WTC11 (cell line): ENCODE data around the gene HOXB5. TPM values are rescaled to one million over a fixed set of nuclear protein-coding genes. Genes with fewer than 3 reads are reported as not detected.

Source experiments
- ATAC-seq: fragments of 200-7000 bp; cut with Tn5 transposase; 2 replicates; pipeline ENCODE4 v1.10.0; 2021; ENCODE audit warnings: mild to moderate bottlenecking, moderate library complexity
- CTCF ChIA-PET: fragments of 300-600 bp; sonication (Branson Sonifier 250); formaldehyde crosslinking; loops from one replicate; lab custom pipeline; 2021; ENCODE audit warnings: antibody characterized with exemption; lab: Charles Lee
- POLR2A ChIA-PET: fragments of 350-600 bp; sonication (Branson Sonifier 250); formaldehyde crosslinking; loops from one replicate; lab custom pipeline; 2021; ENCODE audit warnings: antibody characterized with exemption; lab: Charles Lee
- DNase-seq: peaks from one replicate; pipeline ENCODE4 v3.0.0; 2021; ENCODE audit warnings: low spot score
- H3K27ac Mint-ChIP-seq: 2 replicates; pipeline ENCODE4 v1.8.0; 2021; ENCODE audit warnings: mixed read lengths
- H3K27me3 Mint-ChIP-seq: 2 replicates; pipeline ENCODE4 v1.8.0; 2021; ENCODE audit warnings: low read depth, mild to moderate bottlenecking, moderate library complexity, mixed read lengths
- H3K36me3 Mint-ChIP-seq: 2 replicates; pipeline ENCODE4 v1.8.0; 2021; ENCODE audit warnings: mixed read lengths
- H3K4me1 Mint-ChIP-seq: 2 replicates; pipeline ENCODE4 v1.8.0; 2022; ENCODE audit warnings: mixed read lengths
- H3K4me3 Mint-ChIP-seq: 2 replicates; pipeline ENCODE4 v1.8.0; 2021; ENCODE audit warnings: mild to moderate bottlenecking, moderate library complexity, mixed read lengths
- H3K9me3 Mint-ChIP-seq: 2 replicates; pipeline ENCODE4 v1.8.0; 2021; ENCODE audit warnings: mixed read lengths
- CREM ChIP-seq: sonication (generic); formaldehyde crosslinking; IDR thresholded peaks from 2 replicates; pipeline ENCODE4 v1.8.1; 2022; ENCODE audit warnings: mild to moderate bottlenecking, missing genetic modification reagents, moderate library complexity
- ETV6 ChIP-seq: sonication (generic); formaldehyde crosslinking; IDR thresholded peaks from 2 replicates; pipeline ENCODE4 v1.8.1; 2022; ENCODE audit warnings: mild to moderate bottlenecking, missing genetic modification reagents
- JAZF1 ChIP-seq: fragments of 250-450 bp; sonication (Bioruptor Pico); IDR thresholded peaks from 2 replicates; pipeline ENCODE4 v1.9.0; 2021; ENCODE audit warnings: moderate library complexity, mild to moderate bottlenecking, inconsistent platforms
- NFE2L1 ChIP-seq: sonication (generic); formaldehyde crosslinking; IDR thresholded peaks from 2 replicates; pipeline ENCODE4 v1.8.1; 2023; ENCODE audit warnings: missing genetic modification reagents
- PRRX2 ChIP-seq: fragments of 250-450 bp; sonication (Bioruptor Pico); IDR thresholded peaks from 2 replicates; pipeline ENCODE4 v1.8.0; 2021; ENCODE audit warnings: mild to moderate bottlenecking
- RORB ChIP-seq: fragments of 250-450 bp; sonication (Bioruptor Pico); IDR thresholded peaks from 2 replicates; pipeline ENCODE4 v1.9.0; 2021; ENCODE audit warnings: mild to moderate bottlenecking
- SMAD3 ChIP-seq: sonication (generic); formaldehyde crosslinking; IDR thresholded peaks from 2 replicates; pipeline ENCODE4 v1.8.0; 2022; ENCODE audit warnings: missing genetic modification reagents, mild to moderate bottlenecking, borderline replicate concordance
- TP53 ChIP-seq: sonication (generic); formaldehyde crosslinking; IDR thresholded peaks from 2 replicates; pipeline ENCODE4 v1.8.1; 2023; ENCODE audit warnings: mild to moderate bottlenecking, missing genetic modification reagents
- ZBTB21 ChIP-seq: sonication (generic); formaldehyde crosslinking; IDR thresholded peaks from 2 replicates; pipeline ENCODE4 v1.8.1; 2023; ENCODE audit warnings: mild to moderate bottlenecking, missing genetic modification reagents, borderline replicate concordance
- ZNF121 ChIP-seq: sonication (generic); formaldehyde crosslinking; IDR thresholded peaks from 2 replicates; pipeline ENCODE4 v1.8.0; 2023; ENCODE audit warnings: missing genetic modification reagents
- ZNF138 ChIP-seq: sonication (generic); formaldehyde crosslinking; conservative IDR thresholded peaks from 2 replicates; pipeline ENCODE4 v1.8.1; 2022; ENCODE audit warnings: mild to moderate bottlenecking, moderate library complexity, missing genetic modification reagents
- ZNF219 ChIP-seq: sonication (generic); formaldehyde crosslinking; IDR thresholded peaks from 2 replicates; pipeline ENCODE4 v1.8.0; 2023; ENCODE audit warnings: missing genetic modification reagents, mild to moderate bottlenecking, borderline replicate concordance
- ZNF263 ChIP-seq: sonication (generic); formaldehyde crosslinking; IDR thresholded peaks from 2 replicates; pipeline ENCODE4 v1.8.1; 2022; ENCODE audit warnings: low read depth, mild to moderate bottlenecking, moderate library complexity, missing genetic modification reagents
- ZNF423 ChIP-seq: fragments of 250-450 bp; sonication (Bioruptor Pico); IDR thresholded peaks from 2 replicates; pipeline ENCODE4 v2.1.2; 2022; ENCODE audit warnings: mild to moderate bottlenecking, moderate library complexity
- total RNA-seq: library from RNA; stranded (reverse); gene quantifications from 3 replicates; pipeline ENCODE4 v1.2.3, GENCODE V29; 2021
- TF ChIP-seq, protein P1 (sequence below): sonication (generic); formaldehyde crosslinking; IDR thresholded peaks from 2 replicates; pipeline ENCODE4 v1.8.0; 2022; ENCODE audit warnings: mild to moderate bottlenecking, missing genetic modification reagents
- TF ChIP-seq, protein P2 (sequence below): fragments of 200-600 bp; IDR thresholded peaks from 2 replicates; pipeline ENCODE4 v1.8.0; 2022; ENCODE audit warnings: antibody characterized with exemption
- TF ChIP-seq, protein P3 (sequence below): fragments of 250-450 bp; sonication (Bioruptor Pico); IDR thresholded peaks from 2 replicates; pipeline ENCODE4 v1.9.0; 2021; ENCODE audit warnings: moderate library complexity, mild to moderate bottlenecking, inconsistent platforms, borderline replicate concordance
- TF ChIP-seq, protein P4 (sequence below): sonication (generic); formaldehyde crosslinking; IDR thresholded peaks from 2 replicates; pipeline ENCODE4 v1.8.1; 2023; ENCODE audit warnings: mild to moderate bottlenecking, missing genetic modification reagents
- TF ChIP-seq, protein P5 (sequence below): sonication (generic); formaldehyde crosslinking; IDR thresholded peaks from 2 replicates; pipeline ENCODE4 v1.8.1; 2022; ENCODE audit warnings: mild to moderate bottlenecking, missing genetic modification reagents, moderate library complexity, borderline replicate concordance
- TF ChIP-seq, protein P6 (sequence below): fragments of 250-450 bp; sonication (Bioruptor Pico); conservative IDR thresholded peaks from 2 replicates; pipeline ENCODE4 v1.9.0; 2021; ENCODE audit warnings: mild to moderate bottlenecking

Gene HOXB5
- total RNA-seq, 1 experiment from 2014 or later, result not detected

DNA sequence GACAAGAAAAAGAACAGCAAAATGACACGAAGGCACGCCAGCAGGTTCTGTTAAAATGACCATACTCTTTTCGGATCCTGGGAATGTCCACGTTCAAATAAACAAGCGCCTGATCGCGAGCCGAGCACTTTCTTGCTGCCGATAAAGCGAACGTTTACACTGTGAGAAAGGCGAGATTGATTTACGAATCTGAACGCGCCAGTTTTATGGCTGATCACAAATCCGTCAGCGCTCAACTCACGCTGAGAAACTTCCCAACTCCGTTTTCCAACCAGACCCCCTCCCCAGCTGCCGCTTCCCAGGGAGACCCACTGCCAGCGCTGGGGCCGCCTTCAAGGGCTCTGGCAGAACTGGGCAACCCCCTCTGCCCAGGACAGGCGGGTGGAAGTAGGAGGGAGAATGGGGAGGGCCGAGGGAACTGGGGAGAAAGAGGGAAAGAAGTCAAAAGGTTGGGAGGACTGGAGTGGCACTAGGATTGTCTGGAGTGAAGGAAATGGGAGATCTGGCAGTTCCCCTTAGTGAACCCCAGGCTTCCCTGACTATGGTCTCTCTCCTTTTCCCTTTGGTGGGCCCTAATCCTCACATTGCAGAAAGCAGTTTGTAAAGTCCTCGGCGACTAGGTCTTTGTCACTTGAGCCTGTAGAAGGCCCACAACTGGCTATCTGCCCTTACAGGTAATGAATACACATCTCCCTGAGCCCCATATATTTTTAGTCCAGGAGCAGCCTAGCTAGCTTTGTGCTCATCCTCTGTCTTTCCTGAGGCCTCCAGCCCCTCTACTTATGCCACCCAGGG is 22.4 kb downstream of the HOXB5 start:
- POLR2A ChIA-PET, result no interaction called here
- no peaks in the 10 kb centered on the region for H3K27me3 Mint-ChIP-seq
- no peaks in the 10 kb centered on the region for H3K9me3 Mint-ChIP-seq
- CTCF ChIA-PET, result interaction anchor here (1.0 to 1.2 kb wide), 3 partner anchors 20 to 79 kb away, joined by 3 to 5 read pairs (median 3); no protein-coding TSS in a partner anchor
- peak; percentile 11; the same call in 1 of the 2 replicates for ATAC-seq
- no peak for DNase-seq
- no peak overlapping the region for H3K4me3 Mint-ChIP-seq
- H3K27ac Mint-ChIP-seq, result no peak overlapping the region
- TF ChIP-seq, protein P1, sequence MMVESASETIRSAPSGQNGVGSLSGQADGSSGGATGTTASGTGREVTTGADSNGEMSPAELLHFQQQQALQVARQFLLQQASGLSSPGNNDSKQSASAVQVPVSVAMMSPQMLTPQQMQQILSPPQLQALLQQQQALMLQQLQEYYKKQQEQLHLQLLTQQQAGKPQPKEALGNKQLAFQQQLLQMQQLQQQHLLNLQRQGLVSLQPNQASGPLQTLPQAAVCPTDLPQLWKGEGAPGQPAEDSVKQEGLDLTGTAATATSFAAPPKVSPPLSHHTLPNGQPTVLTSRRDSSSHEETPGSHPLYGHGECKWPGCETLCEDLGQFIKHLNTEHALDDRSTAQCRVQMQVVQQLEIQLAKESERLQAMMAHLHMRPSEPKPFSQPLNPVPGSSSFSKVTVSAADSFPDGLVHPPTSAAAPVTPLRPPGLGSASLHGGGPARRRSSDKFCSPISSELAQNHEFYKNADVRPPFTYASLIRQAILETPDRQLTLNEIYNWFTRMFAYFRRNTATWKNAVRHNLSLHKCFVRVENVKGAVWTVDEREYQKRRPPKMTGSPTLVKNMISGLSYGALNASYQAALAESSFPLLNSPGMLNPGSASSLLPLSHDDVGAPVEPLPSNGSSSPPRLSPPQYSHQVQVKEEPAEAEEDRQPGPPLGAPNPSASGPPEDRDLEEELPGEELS (CRISPR knock-in tag), result no peak
- TF ChIP-seq ZNF138 (CRISPR knock-in tag) (no peak), SMAD3 (CRISPR knock-in tag) (no peak), ZNF219 (CRISPR knock-in tag) (no peak), ZNF121 (CRISPR knock-in tag) (no peak), ETV6 (CRISPR knock-in tag) (no peak), JAZF1 (CRISPR knock-in tag) (no peak), ZNF263 (CRISPR knock-in tag) (no peak), NFE2L1 (CRISPR knock-in tag) (no peak)
- TF ChIP-seq, protein P2, sequence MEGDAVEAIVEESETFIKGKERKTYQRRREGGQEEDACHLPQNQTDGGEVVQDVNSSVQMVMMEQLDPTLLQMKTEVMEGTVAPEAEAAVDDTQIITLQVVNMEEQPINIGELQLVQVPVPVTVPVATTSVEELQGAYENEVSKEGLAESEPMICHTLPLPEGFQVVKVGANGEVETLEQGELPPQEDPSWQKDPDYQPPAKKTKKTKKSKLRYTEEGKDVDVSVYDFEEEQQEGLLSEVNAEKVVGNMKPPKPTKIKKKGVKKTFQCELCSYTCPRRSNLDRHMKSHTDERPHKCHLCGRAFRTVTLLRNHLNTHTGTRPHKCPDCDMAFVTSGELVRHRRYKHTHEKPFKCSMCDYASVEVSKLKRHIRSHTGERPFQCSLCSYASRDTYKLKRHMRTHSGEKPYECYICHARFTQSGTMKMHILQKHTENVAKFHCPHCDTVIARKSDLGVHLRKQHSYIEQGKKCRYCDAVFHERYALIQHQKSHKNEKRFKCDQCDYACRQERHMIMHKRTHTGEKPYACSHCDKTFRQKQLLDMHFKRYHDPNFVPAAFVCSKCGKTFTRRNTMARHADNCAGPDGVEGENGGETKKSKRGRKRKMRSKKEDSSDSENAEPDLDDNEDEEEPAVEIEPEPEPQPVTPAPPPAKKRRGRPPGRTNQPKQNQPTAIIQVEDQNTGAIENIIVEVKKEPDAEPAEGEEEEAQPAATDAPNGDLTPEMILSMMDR, result no peak
- TF ChIP-seq, protein P3, sequence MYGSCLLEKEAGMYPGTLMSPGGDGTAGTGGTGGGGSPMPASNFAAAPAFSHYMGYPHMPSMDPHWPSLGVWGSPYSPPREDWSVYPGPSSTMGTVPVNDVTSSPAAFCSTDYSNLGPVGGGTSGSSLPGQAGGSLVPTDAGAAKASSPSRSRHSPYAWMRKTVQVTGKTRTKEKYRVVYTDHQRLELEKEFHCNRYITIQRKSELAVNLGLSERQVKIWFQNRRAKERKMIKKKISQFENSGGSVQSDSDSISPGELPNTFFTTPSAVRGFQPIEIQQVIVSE (CRISPR knock-in tag), result no peak
- TF ChIP-seq, protein P4, sequence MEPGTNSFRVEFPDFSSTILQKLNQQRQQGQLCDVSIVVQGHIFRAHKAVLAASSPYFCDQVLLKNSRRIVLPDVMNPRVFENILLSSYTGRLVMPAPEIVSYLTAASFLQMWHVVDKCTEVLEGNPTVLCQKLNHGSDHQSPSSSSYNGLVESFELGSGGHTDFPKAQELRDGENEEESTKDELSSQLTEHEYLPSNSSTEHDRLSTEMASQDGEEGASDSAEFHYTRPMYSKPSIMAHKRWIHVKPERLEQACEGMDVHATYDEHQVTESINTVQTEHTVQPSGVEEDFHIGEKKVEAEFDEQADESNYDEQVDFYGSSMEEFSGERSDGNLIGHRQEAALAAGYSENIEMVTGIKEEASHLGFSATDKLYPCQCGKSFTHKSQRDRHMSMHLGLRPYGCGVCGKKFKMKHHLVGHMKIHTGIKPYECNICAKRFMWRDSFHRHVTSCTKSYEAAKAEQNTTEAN (CRISPR knock-in tag), result no peak
- peaks cover 32% of the 10 kb centered on the region for H3K4me1 Mint-ChIP-seq
- H3K36me3 Mint-ChIP-seq, result no peaks in the 10 kb centered on the region

DNA sequence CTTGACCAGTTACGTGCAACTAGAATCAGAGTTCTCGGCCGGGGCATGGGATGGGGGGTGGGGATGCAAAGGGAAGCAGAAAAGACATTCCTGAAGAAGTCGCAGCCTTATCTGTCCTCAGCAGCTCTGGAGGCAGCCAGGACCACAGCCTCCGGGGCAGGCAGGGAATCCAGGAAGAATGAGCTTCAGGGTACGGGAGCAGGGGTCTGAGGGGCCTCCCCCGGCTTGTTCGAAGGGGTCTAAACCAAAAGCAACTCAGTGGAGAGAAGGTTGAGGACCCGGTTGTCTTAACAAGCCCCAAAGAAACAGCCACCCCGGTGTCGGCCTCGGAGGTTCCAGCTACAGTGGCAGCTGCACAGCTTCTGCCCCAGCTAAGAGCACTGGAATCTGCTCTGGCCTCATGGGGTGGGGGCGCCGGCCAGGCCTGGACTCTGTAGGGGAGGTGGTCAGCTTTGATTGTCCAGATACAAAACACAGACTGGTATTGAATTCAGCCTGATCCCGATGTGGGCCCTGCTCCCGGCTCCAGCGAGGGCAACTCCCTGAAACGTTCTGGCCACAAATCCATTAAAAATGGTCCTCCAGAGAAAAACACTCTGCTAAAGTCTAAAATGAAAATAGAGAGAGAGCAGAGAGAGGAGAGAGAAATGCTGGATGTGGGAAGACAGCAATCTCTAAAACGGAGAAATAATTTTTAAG is 23.1 kb downstream of the HOXB5 start:
- peaks cover 30% of the 10 kb centered on the region for H3K4me1 Mint-ChIP-seq
- DNase-seq, result no peak
- POLR2A ChIA-PET, result interaction anchor here (0.5 to 0.6 kb wide), 2 partner anchors 21 to 1930 kb away, joined by 4 read pairs; no protein-coding TSS in a partner anchor
- no peak for TF ChIP-seq RORB
- no peak for TF ChIP-seq ZNF423 (CRISPR knock-in tag)
- TF ChIP-seq ZBTB21 (CRISPR knock-in tag), result no peak
- TF ChIP-seq, protein P5, sequence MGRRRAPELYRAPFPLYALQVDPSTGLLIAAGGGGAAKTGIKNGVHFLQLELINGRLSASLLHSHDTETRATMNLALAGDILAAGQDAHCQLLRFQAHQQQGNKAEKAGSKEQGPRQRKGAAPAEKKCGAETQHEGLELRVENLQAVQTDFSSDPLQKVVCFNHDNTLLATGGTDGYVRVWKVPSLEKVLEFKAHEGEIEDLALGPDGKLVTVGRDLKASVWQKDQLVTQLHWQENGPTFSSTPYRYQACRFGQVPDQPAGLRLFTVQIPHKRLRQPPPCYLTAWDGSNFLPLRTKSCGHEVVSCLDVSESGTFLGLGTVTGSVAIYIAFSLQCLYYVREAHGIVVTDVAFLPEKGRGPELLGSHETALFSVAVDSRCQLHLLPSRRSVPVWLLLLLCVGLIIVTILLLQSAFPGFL (CRISPR knock-in tag), result no peak
- TF ChIP-seq NFE2L1 (CRISPR knock-in tag), result no peak
- TF ChIP-seq ZNF219 (CRISPR knock-in tag), result no peak
- TF ChIP-seq PRRX2 (CRISPR knock-in tag), result no peak
- no peak for TF ChIP-seq TP53 (CRISPR knock-in tag)
- TF ChIP-seq, protein P6, sequence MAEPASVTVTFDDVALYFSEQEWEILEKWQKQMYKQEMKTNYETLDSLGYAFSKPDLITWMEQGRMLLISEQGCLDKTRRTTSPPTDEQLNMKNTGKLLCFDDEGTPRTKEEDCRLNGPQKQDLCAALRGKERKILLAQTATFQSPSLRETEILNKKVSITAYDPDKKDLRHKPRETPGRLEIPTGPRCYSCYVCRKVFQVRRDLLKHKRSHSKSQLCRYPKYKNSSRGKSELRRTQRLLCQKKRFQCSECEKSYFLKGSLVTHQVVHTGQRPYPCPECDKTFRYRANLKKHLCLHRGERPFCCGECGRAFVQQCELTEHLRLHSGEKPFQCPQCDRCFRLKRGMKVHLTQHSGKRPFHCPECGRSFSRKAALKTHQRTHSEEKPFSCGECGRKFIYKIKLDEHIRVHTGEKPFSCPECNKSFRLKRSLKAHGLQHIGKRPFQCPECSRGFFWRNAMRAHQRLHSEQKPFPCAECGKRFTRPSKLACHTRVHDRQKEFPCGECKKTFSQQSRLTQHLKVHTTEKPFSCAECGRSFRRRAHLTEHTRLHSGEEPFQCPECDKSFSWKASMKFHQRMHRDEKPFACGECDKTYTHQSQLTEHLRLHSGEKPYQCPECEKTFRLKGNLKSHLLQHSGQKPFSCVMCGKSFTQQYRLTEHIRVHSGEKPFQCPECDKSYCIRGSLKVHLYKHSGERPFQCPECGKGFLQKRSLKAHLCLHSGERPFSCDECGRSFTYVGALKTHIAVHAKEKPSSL, result no peak
- no peak for TF ChIP-seq CREM

More for the DNA sequence above, 23.1 kb downstream of the HOXB5 start:
- Mint-ChIP-seq H3K27ac (no peak overlapping the region), H3K4me3 (no peak overlapping the region), H3K9me3 (no peaks in the 10 kb centered on the region), H3K27me3 (no peaks in the 10 kb centered on the region), H3K36me3 (no peaks in the 10 kb centered on the region)
- ATAC-seq, result peak; percentile 14
- CTCF ChIA-PET, result interaction anchor here (1.0 to 1.2 kb wide), 3 partner anchors 21 to 78 kb away, joined by 3 to 5 read pairs (median 3); no protein-coding TSS in a partner anchor
